Measurements from ENCODE around the gene ARL4D.

GRCh38 chr17:43383826-43384475 lies 14.8 kb upstream of the ARL4D start:
- TF ChIP-seq CTCF (conservative IDR thresholded peaks at IDR 0.05) (no peak), EZH2 (IDR thresholded peaks at IDR 0.05; ENCODE audit: low read depth) (no peak)
